Endometrial microvascular endothelial cells (primary cell): ENCODE results near the gene ARFRP1. TPM values are rescaled to one million over a fixed set of nuclear protein-coding genes. Genes with fewer than 3 reads are reported as not detected.
"Not testable (repeated sequence)": the region's sequence is repeated elsewhere in the genome, so short reads cannot be mapped to it uniquely, and the experiment has no call there.

Source experiments
- in situ Hi-C: cut with HindIII; loops from 2 replicates; pipeline ENCODE4 v1.10.0; 2017; ENCODE audit warnings: low sequenced_read_pairs, low pct_unique_long_range_greater_than_20kb; ENCODE audit errors: inconsistent ontology term
- total RNA-seq: library from RNA; depleted of rRNA; stranded (reverse); fragments of >200 nt; gene quantifications from one replicate; pipeline ENCODE4 v1.2.3, GENCODE V29; 2015; ENCODE audit errors: inconsistent ontology term

Gene ARFRP1
- total RNA-seq, 1 donor from 2014 or later = 55.7 TPM

DNA sequence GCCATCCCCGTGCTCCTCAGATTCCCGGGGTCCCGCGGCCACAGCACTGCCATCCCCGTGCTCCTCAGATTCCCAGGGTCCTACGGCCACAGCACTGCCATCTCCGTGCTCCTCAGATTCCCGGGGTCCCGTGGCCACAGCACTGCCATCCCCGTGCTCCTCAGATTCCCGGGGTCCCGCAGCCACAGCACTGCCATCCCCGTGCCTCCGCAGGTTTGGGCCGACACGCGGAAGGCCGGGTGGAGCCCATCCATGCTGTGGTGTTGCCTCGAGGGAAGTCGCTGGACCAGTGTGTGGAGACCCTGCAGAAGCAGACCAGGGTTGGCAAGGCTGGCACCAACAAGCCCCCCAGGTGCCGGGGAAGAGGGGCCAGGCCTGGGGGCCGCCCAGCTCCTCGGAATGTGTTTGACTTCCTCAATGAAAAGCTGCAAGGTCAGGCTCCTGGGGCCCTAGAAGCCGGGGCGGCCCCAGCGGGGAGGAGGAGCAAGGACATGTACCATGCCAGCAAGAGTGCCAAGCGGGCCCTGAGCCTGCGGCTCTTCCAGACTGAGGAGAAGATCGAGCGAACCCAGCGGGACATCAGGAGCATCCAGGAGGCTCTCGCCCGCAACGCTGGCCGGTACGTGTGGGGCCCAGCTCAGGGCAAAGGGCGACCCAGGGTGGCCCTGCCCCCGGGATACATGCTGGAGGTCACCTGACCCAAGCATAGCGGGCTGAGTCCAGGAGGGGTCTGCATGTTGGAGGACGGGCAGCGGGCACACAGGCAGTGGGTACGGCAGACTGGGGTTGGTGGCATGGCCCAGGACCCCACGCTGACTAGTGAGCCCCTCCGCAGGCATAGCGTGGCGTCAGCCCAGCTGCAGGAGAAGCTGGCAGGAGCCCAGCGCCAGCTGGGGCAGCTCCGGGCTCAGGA lies 27.4 kb upstream of the ARFRP1 start:
- in situ Hi-C loops = no loop called here

DNA sequence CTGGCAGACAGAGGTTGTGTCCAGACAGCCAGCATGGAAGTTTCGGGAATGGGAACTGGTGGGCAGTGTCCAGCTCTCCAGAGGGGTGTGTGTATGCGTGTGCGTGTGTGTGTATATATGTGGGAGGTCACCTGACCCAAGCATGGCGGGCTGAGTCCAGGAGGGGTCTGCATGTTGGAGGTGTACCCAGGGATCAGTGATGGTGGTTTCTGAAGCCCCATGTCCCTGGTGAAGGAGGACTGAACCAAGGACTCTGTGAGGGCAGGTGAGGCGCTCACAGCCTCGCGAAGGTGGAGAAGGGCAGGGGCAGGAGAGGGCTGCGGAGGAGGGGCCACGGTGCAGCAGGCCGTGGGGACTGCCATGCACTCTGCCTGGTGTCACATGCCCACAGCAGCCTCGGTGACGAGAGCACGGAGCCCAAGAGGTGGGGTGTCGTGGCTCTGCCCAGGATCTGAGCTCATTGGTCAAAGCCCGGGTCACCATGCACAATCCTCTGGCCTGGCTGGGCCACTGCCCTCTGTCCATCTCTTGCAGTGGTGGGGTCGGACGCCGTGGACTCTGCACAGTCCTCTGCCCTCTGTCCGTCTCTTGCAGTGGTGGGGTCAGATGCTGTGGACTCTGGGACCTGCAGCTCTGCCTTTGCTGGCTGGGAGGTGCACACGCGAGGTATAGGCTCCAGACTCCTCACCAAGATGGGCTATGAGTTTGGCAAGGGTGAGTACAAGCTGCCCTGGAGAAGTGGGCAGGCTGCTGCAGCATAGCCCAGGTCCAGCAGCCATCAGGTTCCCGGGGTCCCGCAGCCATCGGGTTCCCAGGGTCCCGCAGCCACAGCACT lies 26.6 kb upstream of the ARFRP1 start:
- in situ Hi-C loops = no loop called here

GRCh38 chr20:63733579-63734081 lies 25.9 kb upstream of the ARFRP1 start:
- in situ Hi-C loops = no loop called here

DNA sequence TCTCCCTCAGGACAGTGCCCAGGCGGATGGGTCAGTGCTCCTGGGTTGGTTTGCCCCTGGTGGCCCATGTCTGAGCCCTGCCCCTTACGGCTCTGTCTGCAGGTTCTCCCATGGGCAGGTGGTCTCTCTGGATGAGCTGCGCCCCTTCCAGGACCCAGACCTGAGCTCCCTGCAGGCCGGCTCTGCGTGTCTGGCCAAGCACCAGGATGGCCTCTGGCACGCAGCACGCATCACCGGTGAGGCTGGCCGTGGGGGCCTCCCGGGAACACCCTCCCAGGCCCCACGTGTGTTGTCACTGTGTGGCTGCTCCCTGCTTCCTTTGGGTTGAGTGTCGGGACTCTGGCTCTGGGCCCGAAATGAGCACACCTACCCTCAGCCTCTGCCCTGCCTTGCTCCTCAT lies 25.3 kb upstream of the ARFRP1 start:
- in situ Hi-C loops = no loop called here

- in situ Hi-C loops = no loop called here
Observed at GRCh38 chr20:63732118-63733095, 24.6 kb upstream of the ARFRP1 start.

- in situ Hi-C loops = no loop called here
Observed at GRCh38 chr20:63731410-63731809, 23.6 kb upstream of the ARFRP1 start.

DNA sequence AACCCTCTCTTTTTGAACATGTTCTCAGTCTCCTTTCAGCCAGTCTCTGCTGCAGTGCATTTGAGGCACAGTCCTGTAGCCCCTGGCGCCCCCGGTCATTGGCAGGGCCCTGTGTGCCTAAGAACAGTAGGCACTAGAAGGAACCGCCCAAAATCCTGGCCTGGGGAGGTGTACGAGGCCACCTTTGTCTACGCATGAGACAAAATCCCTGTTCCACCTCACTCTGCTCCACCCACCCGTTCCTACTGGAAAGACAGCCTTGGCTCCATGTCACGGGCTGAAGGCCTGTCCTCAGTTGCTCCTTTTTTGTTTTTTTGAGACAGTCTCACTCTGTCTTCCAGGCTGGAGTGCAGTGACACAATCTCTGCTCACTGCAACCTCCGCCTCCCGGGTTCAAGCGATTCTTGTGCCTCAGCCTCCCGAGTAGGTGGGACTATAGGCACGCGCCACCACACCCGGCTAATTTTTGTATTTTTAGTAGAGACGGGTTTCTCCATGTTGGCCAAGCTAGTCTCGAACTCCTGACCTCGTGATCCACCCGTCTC lies 22.5 kb upstream of the ARFRP1 start:
- in situ Hi-C loops = not testable (repeated sequence)

DNA sequence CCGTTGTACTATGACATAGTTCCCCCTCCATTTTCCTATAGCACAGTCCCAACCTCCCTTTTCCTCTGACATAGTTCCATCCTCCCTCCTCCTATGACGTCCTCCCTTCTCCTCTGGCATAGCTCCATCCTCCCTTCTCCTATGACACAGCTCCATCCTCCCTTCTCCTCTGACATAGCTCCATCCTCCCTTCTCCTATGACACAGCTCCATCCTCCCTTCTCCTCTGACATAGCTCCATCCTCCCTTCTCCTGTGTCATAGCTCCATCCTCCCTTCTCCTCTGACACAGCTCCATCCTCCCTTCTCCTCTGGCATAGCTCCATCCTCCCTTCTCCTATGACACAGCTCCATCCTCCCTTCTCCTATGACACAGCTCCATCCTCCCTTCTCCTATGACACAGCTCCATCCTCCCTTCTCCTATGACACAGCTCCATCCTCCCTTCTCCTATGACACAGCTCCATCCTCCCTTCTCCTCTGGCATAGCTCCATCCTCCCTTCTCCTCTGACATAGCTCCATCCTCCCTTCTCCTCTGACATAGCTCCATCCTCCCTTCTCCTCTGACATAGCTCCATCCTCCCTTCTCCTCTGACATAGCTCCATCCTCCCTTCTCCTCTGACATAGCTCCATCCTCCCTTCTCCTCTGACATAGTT lies 15.3 kb upstream of the ARFRP1 start:
- in situ Hi-C loops = not testable (repeated sequence)

DNA sequence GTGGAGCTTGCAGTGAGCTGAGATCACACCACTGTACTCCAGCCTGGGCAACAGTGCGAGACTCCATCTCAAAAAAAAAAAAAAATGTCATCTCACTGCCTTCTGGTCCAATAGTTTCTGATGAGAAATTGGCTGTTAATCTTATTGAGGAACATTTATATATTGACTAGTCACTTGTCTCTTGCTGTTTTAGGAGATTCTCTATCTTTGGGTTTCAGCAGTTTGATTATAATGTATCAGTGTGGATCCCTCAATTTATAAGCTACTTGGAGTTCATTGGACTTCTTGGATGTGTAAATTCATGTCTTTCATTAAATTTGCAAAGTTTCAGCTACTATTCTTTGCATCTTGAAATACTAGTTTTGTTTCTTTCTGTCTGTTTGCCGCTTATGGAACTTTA lies 11.2 kb upstream of the ARFRP1 start:
- in situ Hi-C loops = no loop called here

GRCh38 chr20:63714858-63715257 lies 7.1 kb upstream of the ARFRP1 start:
- in situ Hi-C loops = no loop called here

DNA sequence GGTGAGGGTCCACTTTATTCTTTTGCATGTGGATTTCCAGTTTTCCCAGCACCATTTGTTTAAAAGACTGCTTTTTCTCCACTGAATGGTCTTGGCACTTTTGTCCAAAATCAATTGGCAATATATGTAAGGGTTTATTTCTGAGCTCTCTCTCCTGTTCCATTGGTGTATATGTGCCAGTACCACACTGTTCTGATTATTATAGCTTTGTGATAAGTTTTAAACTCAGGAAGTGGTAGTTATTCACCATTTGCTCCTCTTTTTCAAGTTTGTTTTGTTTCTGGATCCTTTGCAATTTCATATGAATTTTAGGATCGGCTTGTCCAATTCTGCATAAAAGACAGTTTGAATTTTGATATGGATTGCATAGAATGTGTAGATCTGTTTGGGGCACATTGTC lies 4.4 kb upstream of the ARFRP1 start:
- in situ Hi-C loops = no loop called here

DNA sequence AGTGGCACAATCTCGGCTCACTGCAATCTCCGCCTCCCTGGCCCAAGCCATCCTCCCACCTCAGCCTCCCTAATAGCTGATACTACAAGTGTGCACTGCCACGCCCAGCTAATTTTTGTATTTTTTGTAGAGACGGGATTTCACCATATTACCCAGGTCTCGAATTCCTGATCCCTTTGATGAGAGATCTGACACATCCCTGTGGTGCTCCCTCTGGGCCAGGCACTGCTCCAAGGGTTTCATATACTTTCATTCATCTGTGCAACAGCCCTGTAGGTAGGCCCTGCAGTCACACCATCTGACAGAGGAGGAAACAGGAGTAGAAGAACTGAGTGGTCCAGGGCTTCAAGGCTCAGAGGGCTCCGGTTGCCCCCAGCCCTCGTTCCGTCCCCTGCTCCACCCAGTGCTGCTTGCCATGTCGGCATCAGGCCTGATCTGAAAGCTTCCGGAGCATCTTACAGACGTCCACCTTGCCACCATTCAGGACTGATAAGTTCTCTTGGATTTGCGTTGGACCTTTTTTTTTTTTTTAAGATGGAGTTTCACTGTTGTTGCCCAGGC lies 3.4 kb upstream of the ARFRP1 start:
- in situ Hi-C loops = no loop called here

DNA sequence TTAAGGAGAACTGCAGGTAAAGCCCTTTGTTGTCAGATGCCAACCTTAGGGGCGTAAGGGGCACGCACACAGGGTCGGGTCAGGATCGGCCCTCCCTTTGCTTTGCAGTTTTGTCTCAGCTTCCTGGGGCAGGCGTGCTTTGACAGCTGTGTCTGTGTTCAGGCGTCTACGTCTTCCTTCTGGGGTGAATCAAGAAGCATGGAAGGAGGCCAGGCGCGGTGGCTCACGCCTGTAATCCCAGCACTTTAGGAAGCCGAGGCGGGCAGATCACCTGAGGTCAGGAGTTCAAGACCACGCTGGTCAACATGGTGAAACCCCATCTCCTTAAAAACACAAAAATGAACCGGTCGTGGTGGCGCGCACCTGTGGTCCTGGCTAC lies 1.4 kb upstream of the ARFRP1 start:
- in situ Hi-C loops = no loop called here

DNA sequence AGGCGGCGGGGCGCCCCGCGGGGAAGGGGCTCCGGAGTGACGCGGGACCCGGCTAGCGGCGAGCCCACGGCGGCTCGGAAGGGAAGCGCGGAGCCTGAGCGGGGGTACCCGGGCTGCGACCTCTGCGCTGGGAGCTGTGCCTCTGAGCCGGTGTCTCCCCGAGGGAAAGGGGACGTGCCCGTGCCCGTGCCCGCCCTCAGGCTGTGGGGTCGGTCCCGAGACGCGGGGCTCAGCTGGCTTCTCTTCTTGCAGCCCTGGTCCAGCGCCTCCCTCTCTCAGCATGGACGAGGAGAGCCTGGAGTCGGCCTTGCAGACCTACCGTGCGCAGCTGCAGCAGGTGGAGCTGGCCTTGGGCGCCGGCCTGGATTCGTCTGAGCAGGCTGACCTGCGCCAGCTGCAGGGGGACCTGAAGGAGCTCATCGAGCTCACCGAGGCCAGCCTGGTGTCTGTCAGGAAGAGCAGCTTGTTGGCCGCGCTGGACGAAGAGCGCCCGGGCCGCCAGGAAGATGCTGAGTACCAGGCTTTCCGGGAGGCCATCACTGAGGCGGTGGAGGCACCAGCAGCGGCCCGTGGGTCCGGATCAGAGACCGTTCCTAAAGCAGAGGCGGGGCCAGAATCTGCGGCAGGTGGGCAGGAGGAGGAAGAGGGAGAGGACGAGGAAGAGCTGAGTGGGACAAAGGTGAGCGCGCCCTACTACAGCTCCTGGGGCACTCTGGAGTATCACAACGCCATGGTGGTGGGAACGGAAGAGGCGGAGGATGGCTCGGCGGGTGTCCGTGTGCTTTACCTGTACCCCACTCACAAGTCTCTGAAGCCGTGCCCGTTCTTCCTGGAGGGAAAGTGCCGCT lies 749 bp upstream of the ARFRP1 start:
- in situ Hi-C loops = no loop called here

DNA sequence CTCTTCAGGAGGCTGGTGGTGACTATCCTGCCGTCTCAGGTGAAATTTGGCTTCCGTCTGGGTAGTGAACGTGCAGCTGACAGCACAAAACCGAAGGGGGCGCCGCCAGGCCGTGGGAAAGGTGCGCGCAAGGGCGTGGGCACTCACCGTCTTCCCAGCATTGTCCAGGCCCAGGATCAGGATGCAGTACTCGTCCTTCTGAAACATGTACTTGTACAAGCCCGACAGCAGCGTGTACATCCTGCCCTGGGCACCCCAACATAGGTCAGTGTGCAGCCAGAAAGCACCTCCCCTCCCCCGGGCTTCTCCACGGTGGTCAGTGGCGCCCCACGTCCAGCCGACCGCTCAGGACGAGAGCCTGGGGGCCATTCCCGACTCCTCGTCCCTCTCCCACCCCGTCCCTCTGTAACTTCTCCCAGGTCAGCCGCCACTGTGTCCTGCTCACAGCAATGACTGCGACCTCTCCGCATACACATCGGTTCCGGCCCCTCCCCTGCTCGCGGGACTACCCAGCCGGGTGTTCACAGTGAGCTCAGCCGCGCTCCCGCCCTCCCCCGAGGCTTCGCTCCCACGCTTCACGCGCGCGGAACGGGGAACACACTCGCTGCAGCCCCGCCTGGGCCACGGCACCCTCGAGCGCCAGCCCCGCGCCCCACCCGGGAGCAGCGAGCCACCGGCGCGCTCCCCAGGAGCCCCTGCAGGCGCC lies 771 bp downstream of the ARFRP1 start:
- in situ Hi-C loops = no loop called here

DNA sequence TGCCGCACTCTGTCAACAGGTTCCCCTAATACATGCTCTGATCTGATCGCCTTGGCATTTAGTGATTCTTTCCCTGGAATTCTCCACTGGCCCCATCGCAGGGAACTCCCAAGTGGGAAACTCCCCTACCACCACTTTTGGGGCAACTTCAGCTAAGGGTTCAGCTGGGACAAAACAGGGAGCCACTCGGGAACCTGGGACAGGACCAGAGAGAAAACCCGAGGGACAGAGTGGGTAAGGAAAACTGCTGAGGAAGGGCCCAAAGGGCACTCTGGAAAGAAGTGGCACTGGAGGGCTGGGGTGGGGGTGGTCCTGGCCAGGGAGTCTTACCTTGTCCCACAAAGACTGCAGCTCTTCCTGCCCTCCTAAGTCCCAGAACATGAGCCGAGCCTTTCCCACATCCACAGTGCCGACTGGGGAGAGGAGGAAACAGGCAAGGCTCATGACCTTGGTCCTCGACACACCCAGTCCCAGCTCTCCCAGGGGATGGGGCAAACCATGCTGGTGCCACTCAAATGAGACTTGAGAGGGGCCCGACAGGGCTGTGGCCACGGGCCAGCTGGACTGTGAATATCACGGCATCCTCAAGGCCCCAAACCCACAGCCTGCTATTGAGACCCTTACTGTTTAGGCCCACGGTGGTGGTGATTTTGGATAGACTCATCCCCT lies 1.6 kb downstream of the ARFRP1 start:
- in situ Hi-C loops = no loop called here
